ENCODE data around the gene PLCB1.
"Not testable (repeated sequence)": the region's sequence is repeated elsewhere in the genome, so short reads cannot be mapped to it uniquely, and the experiment has no call there.

The PLCB1 gene

GRCh38 chr20:8639112-8639778, 507.2 kb downstream of the PLCB1 start:
- no peak for DNase-seq

GRCh38 chr20:8640461-8640860, 508.4 kb downstream of the PLCB1 start:
- DNase-seq: no peak

- DNase-seq: no peak
These were observed 510.2 kb downstream of the PLCB1 start for GRCh38 chr20:8642247-8642646.

- DNase-seq: not testable (repeated sequence)
These were observed 512.4 kb downstream of the PLCB1 start for GRCh38 chr20:8644468-8644867.

GRCh38 chr20:8645326-8645725, 513.3 kb downstream of the PLCB1 start:
- no peak for DNase-seq

GRCh38 chr20:8646033-8646441, 514.0 kb downstream of the PLCB1 start:
- DNase-seq: no peak

- DNase-seq: no peak
These were observed 514.6 kb downstream of the PLCB1 start for GRCh38 chr20:8646716-8647115.

GRCh38 chr20:8647961-8648441, 515.9 kb downstream of the PLCB1 start:
- no peak for DNase-seq

GRCh38 chr20:8648466-8648865, 516.4 kb downstream of the PLCB1 start:
- no peak for DNase-seq

GRCh38 chr20:8652396-8652795, 520.3 kb downstream of the PLCB1 start:
- DNase-seq: no peak

- no peak for DNase-seq
These were observed 522.4 kb downstream of the PLCB1 start for GRCh38 chr20:8654486-8654885.

GRCh38 chr20:8656335-8656734, 524.3 kb downstream of the PLCB1 start:
- no peak for DNase-seq

- no peak for DNase-seq
These were observed 525.6 kb downstream of the PLCB1 start for GRCh38 chr20:8657664-8658063.

GRCh38 chr20:8658103-8658502, 526.0 kb downstream of the PLCB1 start:
- no peak for DNase-seq

GRCh38 chr20:8661229-8661952, 529.3 kb downstream of the PLCB1 start:
- DNase-seq: no peak

- no peak for DNase-seq
These were observed 530.4 kb downstream of the PLCB1 start for GRCh38 chr20:8662433-8662954.

GRCh38 chr20:8663424-8663823, 531.4 kb downstream of the PLCB1 start:
- no peak for DNase-seq

- no peak for DNase-seq
These were observed 532.7 kb downstream of the PLCB1 start for GRCh38 chr20:8664778-8665177.

GRCh38 chr20:8667306-8667705, 535.2 kb downstream of the PLCB1 start:
- no peak for DNase-seq

GRCh38 chr20:8670207-8670892, 538.3 kb downstream of the PLCB1 start:
- DNase-seq: no peak

GRCh38 chr20:8670893-8671215, 538.8 kb downstream of the PLCB1 start:
- DNase-seq: no peak

GRCh38 chr20:8671370-8671961, 539.4 kb downstream of the PLCB1 start:
- no peak for DNase-seq

GRCh38 chr20:8673116-8673515, 541.0 kb downstream of the PLCB1 start:
- no peak for DNase-seq

All from SHP77 treated with DMSO at 0.1 percent for 48 hours (cell line).